ENCODE results near the gene ECHS1.

DNA sequence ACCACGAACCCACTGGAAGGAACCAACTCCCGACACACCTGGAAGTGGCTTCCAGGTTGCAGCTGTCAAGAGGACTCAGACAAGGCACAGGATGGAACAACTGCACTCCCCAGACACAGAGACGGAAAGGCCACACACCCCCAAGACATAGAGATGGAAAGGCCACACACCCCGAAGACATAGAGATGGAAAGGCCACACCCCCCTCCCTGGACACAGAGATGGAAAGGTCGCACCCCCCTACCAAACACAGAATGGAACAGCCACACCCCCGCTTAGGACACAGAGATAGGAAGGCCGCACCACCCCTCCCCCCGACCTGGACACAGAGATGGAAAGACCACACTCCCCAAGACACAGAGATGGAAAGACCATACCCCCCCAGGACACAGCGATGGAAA is 56.9 kb downstream of the ECHS1 start:
- TF ChIP-seq, protein P1, sequence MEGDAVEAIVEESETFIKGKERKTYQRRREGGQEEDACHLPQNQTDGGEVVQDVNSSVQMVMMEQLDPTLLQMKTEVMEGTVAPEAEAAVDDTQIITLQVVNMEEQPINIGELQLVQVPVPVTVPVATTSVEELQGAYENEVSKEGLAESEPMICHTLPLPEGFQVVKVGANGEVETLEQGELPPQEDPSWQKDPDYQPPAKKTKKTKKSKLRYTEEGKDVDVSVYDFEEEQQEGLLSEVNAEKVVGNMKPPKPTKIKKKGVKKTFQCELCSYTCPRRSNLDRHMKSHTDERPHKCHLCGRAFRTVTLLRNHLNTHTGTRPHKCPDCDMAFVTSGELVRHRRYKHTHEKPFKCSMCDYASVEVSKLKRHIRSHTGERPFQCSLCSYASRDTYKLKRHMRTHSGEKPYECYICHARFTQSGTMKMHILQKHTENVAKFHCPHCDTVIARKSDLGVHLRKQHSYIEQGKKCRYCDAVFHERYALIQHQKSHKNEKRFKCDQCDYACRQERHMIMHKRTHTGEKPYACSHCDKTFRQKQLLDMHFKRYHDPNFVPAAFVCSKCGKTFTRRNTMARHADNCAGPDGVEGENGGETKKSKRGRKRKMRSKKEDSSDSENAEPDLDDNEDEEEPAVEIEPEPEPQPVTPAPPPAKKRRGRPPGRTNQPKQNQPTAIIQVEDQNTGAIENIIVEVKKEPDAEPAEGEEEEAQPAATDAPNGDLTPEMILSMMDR (IDR thresholded peaks at IDR 0.05) = no peak
- TF ChIP-seq POLR2A (IDR thresholded peaks at IDR 0.05) = no peak
